SHP77 (cell line): ENCODE measurements around the gene MATCAP1.

Experiments
- DNase-seq, 2 experiments: peaks; one replicate each; lab custom pipeline; 2025; lab: John Stamatoyannopoulos, UW

The MATCAP1 gene

GRCh38 chr16:67183627-67184452 lies at the start of gene MATCAP1:
Gene MATCAP1 (minus strand): TSS chr16:67183963. CDS start chr16:67180610, 3,353 bp downstream.
- DNase-seq = peak; percentile 95 to 97

GRCh38 chr16:67230809-67231660 lies 47.3 kb upstream of the MATCAP1 start:
- DNase-seq = no peak

GRCh38 chr16:67229906-67230808 lies 46.4 kb upstream of the MATCAP1 start:
- no peak for DNase-seq

GRCh38 chr16:67228905-67229304 lies 45.1 kb upstream of the MATCAP1 start:
- DNase-seq = no peak

- no peak for DNase-seq
Observed at GRCh38 chr16:67228034-67228785, 44.4 kb upstream of the MATCAP1 start.

- DNase-seq = no peak
Observed at GRCh38 chr16:67227567-67227921, 43.8 kb upstream of the MATCAP1 start.

- peak; percentile 96 for DNase-seq
Observed at GRCh38 chr16:67226804-67227566, 43.2 kb upstream of the MATCAP1 start, which contains the start of gene TMEM208. Gene TMEM208 (plus strand): TSS chr16:67227130. CDS start chr16:67227219, 89 bp downstream.

- DNase-seq = no peak
Observed at GRCh38 chr16:67226295-67226803, 42.6 kb upstream of the MATCAP1 start.

- no peak for DNase-seq
Observed at GRCh38 chr16:67223992-67224391, 40.2 kb upstream of the MATCAP1 start.

GRCh38 chr16:67216612-67217490 lies 33.1 kb upstream of the MATCAP1 start:
- DNase-seq = no peak

GRCh38 chr16:67215706-67216105 lies 31.9 kb upstream of the MATCAP1 start:
- DNase-seq = no peak

- DNase-seq = no peak
Observed at GRCh38 chr16:67213197-67214019, 29.6 kb upstream of the MATCAP1 start.

GRCh38 chr16:67212766-67213165 lies 29.0 kb upstream of the MATCAP1 start:
- DNase-seq = no peak

- DNase-seq = no peak
Observed at GRCh38 chr16:67211674-67212073, 27.9 kb upstream of the MATCAP1 start.

GRCh38 chr16:67210069-67210937 lies 26.5 kb upstream of the MATCAP1 start:
- no peak for DNase-seq

- DNase-seq = no peak
Observed at GRCh38 chr16:67209565-67209964, 25.8 kb upstream of the MATCAP1 start.
